IMR-90 (cell line): ENCODE measurements around the gene CNKSR2. TPM values are rescaled to one million over a fixed set of nuclear protein-coding genes. Genes with fewer than 3 reads are reported as not detected.

ENCODE experiments used
- ATAC-seq: fragments of 200-7000 bp; cut with Tn5 transposase; 2 replicates; pipeline ENCODE4 v1.9.1; 2020; ENCODE audit warnings: low read depth, mild to moderate bottlenecking, moderate library complexity
- BruUV-seq: library from RNA; stranded (reverse); fragments of 400-500 nt; replicated peaks from 2 replicates; lab custom pipeline; 2021; lab: Mats Ljungman, UMichigan
- CTCF ChIA-PET: fragments of 300-600 bp; formaldehyde crosslinking; extraction: SDS; loops from one replicate; lab custom pipeline; 2021; ENCODE audit warnings: antibody characterized with exemption; lab: Yijun Ruan, JAX
- POLR2A ChIA-PET: fragments of 300-600 bp; sonication (Branson Sonifier 250); formaldehyde crosslinking; loops from one replicate; lab custom pipeline; 2022; ENCODE audit warnings: antibody characterized with exemption; ENCODE audit not compliant: unreplicated experiment; lab: Charles Lee
- DNase-seq: peaks from one replicate; pipeline ENCODE4 v3.0.0; 2013
- H2AFZ ChIP-seq: replicated peaks from 2 replicates; pipeline ENCODE3; 2013; ENCODE audit warnings: low read length, mild to moderate bottlenecking; ENCODE audit not compliant: poor library complexity
- H2AK5ac ChIP-seq: 2 replicates; pipeline ENCODE4 v1.6.1; 2013; ENCODE audit warnings: low read depth, low read length, inconsistent platforms
- H2AK9ac ChIP-seq: replicated peaks from 2 replicates; pipeline ENCODE3; 2013; ENCODE audit warnings: mild to moderate bottlenecking, low read depth, low read length, moderate library complexity; ENCODE audit not compliant: poor library complexity
- H2BK120ac ChIP-seq: 2 replicates; pipeline ENCODE4 v1.6.1; 2013; ENCODE audit warnings: low read depth, low read length, inconsistent platforms
- H2BK15ac ChIP-seq: 3 replicates; pipeline ENCODE4 v1.6.1; 2013; ENCODE audit warnings: low read depth, low read length, inconsistent platforms
- H2BK20ac ChIP-seq: 2 replicates; pipeline ENCODE4 v1.6.1; 2013; ENCODE audit warnings: low read depth, mild to moderate bottlenecking, inconsistent platforms, low read length, moderate library complexity
- H2BK5ac ChIP-seq: 2 replicates; pipeline ENCODE4 v1.6.1; 2013; ENCODE audit warnings: mild to moderate bottlenecking, low read depth, low read length, inconsistent platforms; ENCODE audit not compliant: poor library complexity, severe bottlenecking
- H3K14ac ChIP-seq: replicated peaks from 2 replicates; pipeline ENCODE4 v1.6.1; 2013; ENCODE audit warnings: low read depth, low read length, inconsistent platforms
- H3K18ac ChIP-seq: 2 replicates; pipeline ENCODE4 v1.6.1; 2013; ENCODE audit warnings: low read depth, low read length, control low read depth
- H3K23ac ChIP-seq: 2 replicates; pipeline ENCODE4 v1.6.1; 2013; ENCODE audit warnings: low read depth, low read length, inconsistent platforms
- H3K27ac ChIP-seq: 2 replicates; pipeline ENCODE4 v1.5.1; 2013; ENCODE audit warnings: mild to moderate bottlenecking, control low read depth, low read length; ENCODE audit not compliant: insufficient read depth
- H3K27me3 ChIP-seq: 2 replicates; pipeline ENCODE4 v1.6.1; 2013; ENCODE audit warnings: low read length; ENCODE audit not compliant: control insufficient read depth, insufficient read depth
- H3K36me3 ChIP-seq: 2 replicates; pipeline ENCODE4 v1.6.1; 2013; ENCODE audit warnings: low read length, mixed read lengths; ENCODE audit not compliant: control insufficient read depth, insufficient read depth
- H3K4ac ChIP-seq: 2 replicates; pipeline ENCODE4 v1.6.1; 2013; ENCODE audit warnings: low read depth, low read length, inconsistent platforms
- H3K4me1 ChIP-seq: 2 replicates; pipeline ENCODE4 v1.6.1; 2013; ENCODE audit warnings: low read length, mixed read lengths; ENCODE audit not compliant: control insufficient read depth, insufficient read depth
- H3K4me2 ChIP-seq: 2 replicates; pipeline ENCODE4 v1.6.1; 2013; ENCODE audit warnings: low read depth, mild to moderate bottlenecking, control low read depth, low read length, moderate library complexity
- H3K4me3 ChIP-seq: 2 replicates; pipeline ENCODE4 v1.5.1; 2013; ENCODE audit warnings: low read depth, mild to moderate bottlenecking, control low read depth, low read length, moderate library complexity; ENCODE audit not compliant: insufficient read depth
- H3K56ac ChIP-seq: 2 replicates; pipeline ENCODE4 v1.6.1; 2013; ENCODE audit warnings: low read length, inconsistent platforms; ENCODE audit not compliant: insufficient read depth; ENCODE audit errors: extremely low read depth
- H3K79me1 ChIP-seq, 2 experiments: 2 replicates each; pipeline ENCODE4 v1.6.1; 2013; ENCODE audit warnings: low read length in 2 of 2, inconsistent platforms in 1 of 2, low read depth in 1 of 2
- H3K9ac ChIP-seq: 2 replicates; pipeline ENCODE4 v1.6.1; 2013; ENCODE audit warnings: low read depth, low read length, control low read depth
- H3K9me1 ChIP-seq: 2 replicates; pipeline ENCODE4 v1.6.1; 2013; ENCODE audit warnings: low read length, inconsistent platforms; ENCODE audit not compliant: insufficient read depth
- H3K9me3 ChIP-seq: 2 replicates; pipeline ENCODE4 v1.6.1; 2013; ENCODE audit warnings: low read length; ENCODE audit not compliant: control insufficient read depth, insufficient read depth
- H4K20me1 ChIP-seq: 2 replicates; pipeline ENCODE4 v1.6.1; 2013; ENCODE audit warnings: low read length, inconsistent platforms; ENCODE audit not compliant: insufficient read depth
- H4K5ac ChIP-seq: 2 replicates; pipeline ENCODE4 v1.6.1; 2013; ENCODE audit warnings: mild to moderate bottlenecking, low read depth, low read length, control low read depth
- H4K8ac ChIP-seq, 2 experiments: 2 replicates each; pipeline ENCODE4 v1.6.1; 2013; ENCODE audit warnings: low read depth in 2 of 2, low read length in 2 of 2, control low read depth in 1 of 2, inconsistent platforms in 1 of 2
- H4K91ac ChIP-seq: 2 replicates; pipeline ENCODE4 v1.6.1; 2013; ENCODE audit warnings: low read depth, low read length, inconsistent platforms; ENCODE audit not compliant: insufficient read depth
- BHLHE40 ChIP-seq: fragments of 150-350 bp; IDR thresholded peaks from 2 replicates; pipeline ENCODE4 v1.6.1; 2016; ENCODE audit warnings: mild to moderate bottlenecking, low read depth, low read length
- CEBPB ChIP-seq: IDR thresholded peaks from 2 replicates; pipeline ENCODE4 v1.6.1; 2012; ENCODE audit warnings: low read depth, low read length, improper control_type of control experiment
- CHD1 ChIP-seq: IDR thresholded peaks from 2 replicates; pipeline ENCODE4 v1.6.1; 2012; ENCODE audit warnings: low read depth, low read length, improper control_type of control experiment
- CTCF ChIP-seq: conservative IDR thresholded peaks from 2 replicates; pipeline ENCODE4 v1.5.1; 2012; ENCODE audit warnings: mild to moderate bottlenecking, low read depth, low read length, improper control_type of control experiment
- ELK1 ChIP-seq: fragments of 150-350 bp; IDR thresholded peaks from 2 replicates; pipeline ENCODE4 v1.6.1; 2016; ENCODE audit warnings: low read depth, mild to moderate bottlenecking, low read length, moderate library complexity, borderline replicate concordance
- FOS ChIP-seq: fragments of 150-350 bp; IDR thresholded peaks from 2 replicates; pipeline ENCODE4 v1.6.1; 2016; ENCODE audit warnings: low read depth, low read length
- MAFK ChIP-seq: IDR thresholded peaks from 2 replicates; pipeline ENCODE4 v1.6.1; 2012; ENCODE audit warnings: low read depth, low read length, improper control_type of control experiment
- MAZ ChIP-seq: IDR thresholded peaks from 2 replicates; pipeline ENCODE4 v1.6.1; 2012; ENCODE audit warnings: low read depth, mild to moderate bottlenecking, low read length, improper control_type of control experiment, moderate library complexity, borderline replicate concordance
- MXI1 ChIP-seq: IDR thresholded peaks from 2 replicates; pipeline ENCODE4 v1.6.1; 2012; ENCODE audit warnings: low read depth, mild to moderate bottlenecking, low read length, moderate library complexity, borderline replicate concordance
- NFE2L2 ChIP-seq: fragments of 150-350 bp; IDR thresholded peaks from 2 replicates; pipeline ENCODE4 v1.6.1; 2016; ENCODE audit warnings: low read depth, mild to moderate bottlenecking, low read length
- POLR2A ChIP-seq: IDR thresholded peaks from 2 replicates; pipeline ENCODE4 v1.6.1; 2012; ENCODE audit warnings: mild to moderate bottlenecking, low read depth, low read length
- RAD21 ChIP-seq: IDR thresholded peaks from 2 replicates; pipeline ENCODE4 v1.6.1; 2012; ENCODE audit warnings: low read length, improper control_type of control experiment
- RCOR1 ChIP-seq: IDR thresholded peaks from 2 replicates; pipeline ENCODE4 v1.6.1; 2012; ENCODE audit warnings: mild to moderate bottlenecking, low read length, improper control_type of control experiment; ENCODE audit not compliant: insufficient replicate concordance
- RFX5 ChIP-seq: IDR thresholded peaks from 2 replicates; pipeline ENCODE4 v1.8.0; 2012; ENCODE audit warnings: low read depth, mild to moderate bottlenecking, low read length, moderate library complexity
- SMC3 ChIP-seq: fragments of 150-350 bp; IDR thresholded peaks from 2 replicates; pipeline ENCODE4 v1.6.1; 2016; ENCODE audit warnings: low read depth, mild to moderate bottlenecking, antibody characterized with exemption, low read length, moderate library complexity
- USF2 ChIP-seq: fragments of 150-350 bp; IDR thresholded peaks from 2 replicates; pipeline ENCODE4 v1.6.1; 2017; ENCODE audit warnings: mild to moderate bottlenecking, antibody characterized with exemption, low read length, low read depth
- WGBS, 2 experiments: methylation state at CpG; one replicate each; pipeline versions ENCODE4 v1.1.5 to v1.1.7; 2013; ENCODE audit warnings: missing lambda C conversion rate in 2 of 2; ENCODE audit not compliant: insufficient read length in 1 of 2; ENCODE audit errors: extremely low coverage in 2 of 2; 5-methylcytosine and 5-hydroxymethylcytosine counted together
- dilution Hi-C: fragments of 300-500 bp; cut with HindIII; formaldehyde crosslinking; loops from one replicate; pipeline ENCODE4 v1.14.3; 2018; ENCODE audit warnings: low sequenced_read_pairs; ENCODE audit not compliant: unreplicated experiment
- in situ Hi-C: fragments of 300-500 bp; cut with MboI; formaldehyde crosslinking; loops from 3 replicates; pipeline ENCODE4 v1.14.3; 2019; ENCODE audit warnings: low sequenced_read_pairs, inconsistent platforms, mixed read lengths
- intact Hi-C: fragments of 100-400 bp; cut with micrococcal nuclease; formaldehyde crosslinking; loops from 2 replicates; pipeline ENCODE4 v1.10.0; 2022
- polyA plus RNA-seq, 3 experiments: library from polyadenylated mRNA; depleted of rRNA; stranded (reverse); fragments of >200 nt; gene quantifications; 2 replicates each; pipeline ENCODE4 v1.2.3, GENCODE V29; 2012; ENCODE audit warnings: low replicate concordance in 1 of 3
- total RNA-seq: library from RNA; depleted of rRNA; stranded (reverse); fragments of >200 nt; gene quantifications from 2 replicates; pipeline ENCODE4 v1.2.3, GENCODE V29; 2012

CNKSR2 gene
- total and polyA plus RNA-seq, 2 of the 4 experiments (the other 2 are of a cell fraction) = 0.14 to 0.90 TPM

- no peak overlapping the region for H3K27ac ChIP-seq
- no peak overlapping the region for H3K4me2 ChIP-seq
- no TSS peak for BruUV-seq
Measured at GRCh38 chrX:21666252-21666651, 292.0 kb downstream of the CNKSR2 start.

More at GRCh38 chrX:21666252-21666651, 292.0 kb downstream of the CNKSR2 start:
- H3K9me1 ChIP-seq = no peaks in the 10 kb centered on the region
- no peaks in the 10 kb centered on the region for H3K79me1 ChIP-seq
- no peak overlapping the region for H3K4ac ChIP-seq
- no peak overlapping the region for H4K91ac ChIP-seq
- H3K9me3 ChIP-seq = no peaks in the 10 kb centered on the region
- no peak overlapping the region for H3K23ac ChIP-seq
- H3K36me3 ChIP-seq = no peaks in the 10 kb centered on the region
- intact Hi-C loops (no loop called here), dilution Hi-C loops (no loop called here), in situ Hi-C loops (no loop called here)
- no peak overlapping the region for H2AK5ac ChIP-seq
- H2BK15ac ChIP-seq = no peak overlapping the region
- H4K5ac ChIP-seq = no peak overlapping the region
- H2AFZ ChIP-seq = no peak overlapping the region
- H2BK120ac ChIP-seq = no peak overlapping the region
- H2BK20ac ChIP-seq = no peak overlapping the region
- TF ChIP-seq SMC3 (no peak), MAZ (no peak), MAFK (no peak), BHLHE40 (no peak), CEBPB (no peak), ELK1 (no peak), RCOR1 (no peak), MXI1 (no peak), NFE2L2 (no peak), POLR2A (no peak), USF2 (no peak), RAD21 (no peak), CTCF (no peak), CHD1 (no peak), FOS (no peak), RFX5 (no peak)
- H4K20me1 ChIP-seq = no peaks in the 10 kb centered on the region
- no peak overlapping the region for H4K8ac ChIP-seq
- H2BK5ac ChIP-seq = no peak overlapping the region
- peaks cover 3% of the 10 kb centered on the region; the same call in 1 of the 2 replicates for H3K27me3 ChIP-seq
- H3K18ac ChIP-seq = no peak overlapping the region
- no peak overlapping the region for H2AK9ac ChIP-seq
- ChIA-PET POLR2A (no interaction called here), CTCF (no interaction called here)
- H3K14ac ChIP-seq = no peak overlapping the region
- H3K9ac ChIP-seq = no peak overlapping the region
- DNase-seq (no peak), ATAC-seq (no peak)
- 50% methylated on average over 1 of the region's 4 CpGs; no CpG with 5 or more reads in 1 of the 2 experiments for WGBS, 2 experiments
- no peak overlapping the region for H3K56ac ChIP-seq
- H3K4me3 ChIP-seq = no peak overlapping the region
- H3K4me1 ChIP-seq = no peaks in the 10 kb centered on the region
